ENCODE data around the gene LGALS14.

DNA sequence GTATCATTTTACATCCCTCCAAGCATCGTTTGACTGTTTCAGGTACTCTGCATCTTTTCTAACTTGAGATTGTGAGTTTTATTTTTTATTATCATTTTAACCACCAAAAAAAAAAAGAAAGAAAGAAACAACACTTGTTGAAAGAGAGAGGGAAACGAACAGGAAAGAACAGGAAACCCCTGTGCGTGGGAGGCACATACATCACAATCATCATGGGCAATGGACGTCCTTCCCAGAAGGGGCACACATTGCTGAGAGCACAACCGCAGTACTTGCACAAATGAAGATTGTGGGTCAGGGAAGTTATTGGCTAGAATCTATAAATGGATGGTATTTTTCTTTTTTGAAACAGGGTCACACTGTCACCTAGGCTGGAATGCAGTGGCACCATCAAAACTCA lies 31.8 kb downstream of the LGALS14 start:
- no peak for TF ChIP-seq RCOR1 (conservative IDR thresholded peaks at IDR 0.05; ENCODE audit: low read depth, low read length)
- no peak for TF ChIP-seq POLR2A (IDR thresholded peaks at IDR 0.05; ENCODE audit: low read depth, low read length)
- TF ChIP-seq CTCF (IDR thresholded peaks at IDR 0.05 in 2 of 3, conservative IDR thresholded peaks at IDR 0.05 in 1 of 3; ENCODE audit: control insufficient read depth in 2 of 3, extremely low read depth in 1 of 3, insufficient read depth in 1 of 3, low read depth in 3 of 3, low read length in 3 of 3): no peak
- no peak for TF ChIP-seq FOS (IDR thresholded peaks at IDR 0.05; ENCODE audit: borderline replicate concordance, extremely low read depth, insufficient read length)
- no peak for TF ChIP-seq MYC (IDR thresholded peaks at IDR 0.05; ENCODE audit: insufficient read depth, insufficient read length, insufficient replicate concordance, low read length, severe bottlenecking)
- TF ChIP-seq, protein P1, sequence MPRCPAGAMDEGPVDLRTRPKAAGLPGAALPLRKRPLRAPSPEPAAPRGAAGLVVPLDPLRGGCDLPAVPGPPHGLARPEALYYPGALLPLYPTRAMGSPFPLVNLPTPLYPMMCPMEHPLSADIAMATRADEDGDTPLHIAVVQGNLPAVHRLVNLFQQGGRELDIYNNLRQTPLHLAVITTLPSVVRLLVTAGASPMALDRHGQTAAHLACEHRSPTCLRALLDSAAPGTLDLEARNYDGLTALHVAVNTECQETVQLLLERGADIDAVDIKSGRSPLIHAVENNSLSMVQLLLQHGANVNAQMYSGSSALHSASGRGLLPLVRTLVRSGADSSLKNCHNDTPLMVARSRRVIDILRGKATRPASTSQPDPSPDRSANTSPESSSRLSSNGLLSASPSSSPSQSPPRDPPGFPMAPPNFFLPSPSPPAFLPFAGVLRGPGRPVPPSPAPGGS (IDR thresholded peaks at IDR 0.05; ENCODE audit: borderline replicate concordance, insufficient read depth, low read depth, low read length, poor library complexity, severe bottlenecking): no peak

Data from GM12878 (cell line).